Measurements from ENCODE around the gene CPA2.

DNA sequence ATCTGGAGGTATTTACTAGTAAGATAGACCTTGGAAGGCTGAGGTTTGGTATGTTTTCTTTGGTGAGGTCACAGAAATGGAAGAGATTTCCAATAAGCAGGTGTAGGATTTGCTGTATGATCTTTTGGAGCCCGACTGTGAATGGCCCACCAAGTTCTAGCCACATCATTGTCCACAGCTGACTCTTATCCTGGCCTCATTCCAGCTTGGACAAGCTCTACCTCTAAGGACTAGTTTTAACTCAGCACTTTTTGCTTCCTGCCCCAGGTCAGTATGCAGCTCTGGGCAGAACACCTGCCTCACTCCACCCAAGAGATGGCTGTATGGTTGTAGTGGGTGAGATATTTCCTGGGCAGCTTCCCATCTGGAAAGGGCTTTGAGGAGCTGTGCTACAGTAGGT, 20.2 kb downstream of the CPA2 start:
- TF ChIP-seq ZNF121 (CRISPR knock-in tag; IDR thresholded peaks at IDR 0.05) = no peak
- TF ChIP-seq, protein P1, sequence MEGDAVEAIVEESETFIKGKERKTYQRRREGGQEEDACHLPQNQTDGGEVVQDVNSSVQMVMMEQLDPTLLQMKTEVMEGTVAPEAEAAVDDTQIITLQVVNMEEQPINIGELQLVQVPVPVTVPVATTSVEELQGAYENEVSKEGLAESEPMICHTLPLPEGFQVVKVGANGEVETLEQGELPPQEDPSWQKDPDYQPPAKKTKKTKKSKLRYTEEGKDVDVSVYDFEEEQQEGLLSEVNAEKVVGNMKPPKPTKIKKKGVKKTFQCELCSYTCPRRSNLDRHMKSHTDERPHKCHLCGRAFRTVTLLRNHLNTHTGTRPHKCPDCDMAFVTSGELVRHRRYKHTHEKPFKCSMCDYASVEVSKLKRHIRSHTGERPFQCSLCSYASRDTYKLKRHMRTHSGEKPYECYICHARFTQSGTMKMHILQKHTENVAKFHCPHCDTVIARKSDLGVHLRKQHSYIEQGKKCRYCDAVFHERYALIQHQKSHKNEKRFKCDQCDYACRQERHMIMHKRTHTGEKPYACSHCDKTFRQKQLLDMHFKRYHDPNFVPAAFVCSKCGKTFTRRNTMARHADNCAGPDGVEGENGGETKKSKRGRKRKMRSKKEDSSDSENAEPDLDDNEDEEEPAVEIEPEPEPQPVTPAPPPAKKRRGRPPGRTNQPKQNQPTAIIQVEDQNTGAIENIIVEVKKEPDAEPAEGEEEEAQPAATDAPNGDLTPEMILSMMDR (IDR thresholded peaks at IDR 0.05) = no peak
- TF ChIP-seq GABPB1 (CRISPR knock-in tag; IDR thresholded peaks at IDR 0.05) = no peak
- TF ChIP-seq, protein P2, sequence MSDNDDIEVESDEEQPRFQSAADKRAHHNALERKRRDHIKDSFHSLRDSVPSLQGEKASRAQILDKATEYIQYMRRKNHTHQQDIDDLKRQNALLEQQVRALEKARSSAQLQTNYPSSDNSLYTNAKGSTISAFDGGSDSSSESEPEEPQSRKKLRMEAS (CRISPR knock-in tag; IDR thresholded peaks at IDR 0.05) = no peak
